ENCODE measurements around the gene CCL26.

- TF ChIP-seq CTCF (IDR thresholded peaks at IDR 0.05; ENCODE audit: low read depth, low read length, missing input control) (no peak), JUND (IDR thresholded peaks at IDR 0.05) (no peak), ZBTB33 (IDR thresholded peaks at IDR 0.05) (no peak), GABPA (IDR thresholded peaks at IDR 0.05 in 1 of 2, conservative IDR thresholded peaks at IDR 0.05 in 1 of 2) (no peak), TAF1 (conservative IDR thresholded peaks at IDR 0.05) (no peak), MAX (IDR thresholded peaks at IDR 0.05) (no peak), REST (IDR thresholded peaks at IDR 0.05) (no peak), ATF3 (IDR thresholded peaks at IDR 0.05) (no peak), YY1 (IDR thresholded peaks at IDR 0.05) (no peak), EGR1 (IDR thresholded peaks at IDR 0.05; ENCODE audit: low read depth in 2 of 2) (no peak), FOXA1 (IDR thresholded peaks at IDR 0.05) (no peak)
Observed at GRCh38 chr7:75729851-75730274, 42.1 kb downstream of the CCL26 start.

All from liver (tissue), 3 donors.